Neural crest cell (in vitro differentiated cells): Measurements from ENCODE around the gene FHOD1. TPM values are rescaled to one million over a fixed set of nuclear protein-coding genes. Genes with fewer than 3 reads are reported as not detected.

Experiments used
- DNase-seq: peaks from one replicate; pipeline ENCODE4 v3.0.0; 2021; ENCODE audit warnings: low read depth, mixed read lengths, low spot score
- H3K27ac Mint-ChIP-seq: one replicate; pipeline ENCODE4 v1.8.0; 2021; ENCODE audit warnings: mild to moderate bottlenecking, mixed read lengths; ENCODE audit not compliant: unreplicated experiment
- H3K27me3 Mint-ChIP-seq: 2 replicates; pipeline ENCODE4 v1.8.0; 2021; ENCODE audit warnings: low read depth, mild to moderate bottlenecking, mixed read lengths
- H3K36me3 Mint-ChIP-seq: 2 replicates; pipeline ENCODE4 v1.8.0; 2021; ENCODE audit warnings: low read depth, mild to moderate bottlenecking, mixed read lengths
- H3K4me1 Mint-ChIP-seq: 2 replicates; pipeline ENCODE4 v1.8.0; 2021; ENCODE audit warnings: mixed read lengths
- H3K4me3 Mint-ChIP-seq: one replicate; pipeline ENCODE4 v1.8.0; 2021; ENCODE audit warnings: mild to moderate bottlenecking, mixed read lengths
- H3K9me3 Mint-ChIP-seq: 2 replicates; pipeline ENCODE4 v1.8.0; 2021; ENCODE audit warnings: mixed read lengths
- total RNA-seq: library from RNA; stranded (reverse); gene quantifications from 2 replicates; pipeline ENCODE4 v1.2.1, GENCODE V29; 2021
- TF ChIP-seq, protein P1 (sequence below): fragments of 200-600 bp; sonication (generic); conservative IDR thresholded peaks from 2 replicates; pipeline ENCODE4 v1.5.0; 2021; ENCODE audit warnings: antibody characterized with exemption, mild to moderate bottlenecking

The FHOD1 gene
- total RNA-seq, 1 donor from 2014 or later, result 45.5 TPM

DNA sequence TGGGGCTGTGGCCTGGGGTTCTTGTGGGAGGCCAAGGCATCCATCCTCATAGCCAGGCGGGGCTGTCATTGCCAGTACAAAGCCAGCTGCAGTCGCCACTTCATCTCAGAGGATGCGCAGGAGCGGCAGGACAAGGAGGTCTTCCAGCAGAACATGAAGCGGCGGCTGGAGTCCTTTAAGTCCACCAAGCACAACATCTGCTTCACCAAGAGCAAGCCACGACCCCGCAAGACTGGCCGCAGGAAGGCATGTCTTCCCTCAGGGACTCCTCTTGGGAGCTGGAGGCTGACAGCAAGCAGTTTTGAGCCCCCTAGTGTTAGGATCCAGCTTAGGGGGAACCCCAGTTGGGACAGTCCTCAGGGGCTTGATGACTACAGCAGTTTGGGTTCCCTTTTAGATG lies 17.0 kb upstream of the FHOD1 start:
- H3K9me3 Mint-ChIP-seq, result no peaks in the 10 kb centered on the region
- TF ChIP-seq, protein P1, sequence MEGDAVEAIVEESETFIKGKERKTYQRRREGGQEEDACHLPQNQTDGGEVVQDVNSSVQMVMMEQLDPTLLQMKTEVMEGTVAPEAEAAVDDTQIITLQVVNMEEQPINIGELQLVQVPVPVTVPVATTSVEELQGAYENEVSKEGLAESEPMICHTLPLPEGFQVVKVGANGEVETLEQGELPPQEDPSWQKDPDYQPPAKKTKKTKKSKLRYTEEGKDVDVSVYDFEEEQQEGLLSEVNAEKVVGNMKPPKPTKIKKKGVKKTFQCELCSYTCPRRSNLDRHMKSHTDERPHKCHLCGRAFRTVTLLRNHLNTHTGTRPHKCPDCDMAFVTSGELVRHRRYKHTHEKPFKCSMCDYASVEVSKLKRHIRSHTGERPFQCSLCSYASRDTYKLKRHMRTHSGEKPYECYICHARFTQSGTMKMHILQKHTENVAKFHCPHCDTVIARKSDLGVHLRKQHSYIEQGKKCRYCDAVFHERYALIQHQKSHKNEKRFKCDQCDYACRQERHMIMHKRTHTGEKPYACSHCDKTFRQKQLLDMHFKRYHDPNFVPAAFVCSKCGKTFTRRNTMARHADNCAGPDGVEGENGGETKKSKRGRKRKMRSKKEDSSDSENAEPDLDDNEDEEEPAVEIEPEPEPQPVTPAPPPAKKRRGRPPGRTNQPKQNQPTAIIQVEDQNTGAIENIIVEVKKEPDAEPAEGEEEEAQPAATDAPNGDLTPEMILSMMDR, result no peak
- DNase-seq, result no peak
- H3K27ac Mint-ChIP-seq, result no peak overlapping the region
- H3K27me3 Mint-ChIP-seq, result peaks cover 15% of the 10 kb centered on the region
- H3K4me3 Mint-ChIP-seq, result no peak overlapping the region
- no peaks in the 10 kb centered on the region for H3K4me1 Mint-ChIP-seq
- H3K36me3 Mint-ChIP-seq, result no peaks in the 10 kb centered on the region

GRCh38 chr16:67263201-67263600 lies 15.9 kb upstream of the FHOD1 start:
- Mint-ChIP-seq H3K4me3 (no peak overlapping the region), H3K9me3 (no peaks in the 10 kb centered on the region), H3K36me3 (no peaks in the 10 kb centered on the region), H3K27me3 (peaks cover 15% of the 10 kb centered on the region), H3K4me1 (no peaks in the 10 kb centered on the region), H3K27ac (no peak overlapping the region)
- DNase-seq, result no peak
- TF ChIP-seq, protein P1, result no peak

DNA sequence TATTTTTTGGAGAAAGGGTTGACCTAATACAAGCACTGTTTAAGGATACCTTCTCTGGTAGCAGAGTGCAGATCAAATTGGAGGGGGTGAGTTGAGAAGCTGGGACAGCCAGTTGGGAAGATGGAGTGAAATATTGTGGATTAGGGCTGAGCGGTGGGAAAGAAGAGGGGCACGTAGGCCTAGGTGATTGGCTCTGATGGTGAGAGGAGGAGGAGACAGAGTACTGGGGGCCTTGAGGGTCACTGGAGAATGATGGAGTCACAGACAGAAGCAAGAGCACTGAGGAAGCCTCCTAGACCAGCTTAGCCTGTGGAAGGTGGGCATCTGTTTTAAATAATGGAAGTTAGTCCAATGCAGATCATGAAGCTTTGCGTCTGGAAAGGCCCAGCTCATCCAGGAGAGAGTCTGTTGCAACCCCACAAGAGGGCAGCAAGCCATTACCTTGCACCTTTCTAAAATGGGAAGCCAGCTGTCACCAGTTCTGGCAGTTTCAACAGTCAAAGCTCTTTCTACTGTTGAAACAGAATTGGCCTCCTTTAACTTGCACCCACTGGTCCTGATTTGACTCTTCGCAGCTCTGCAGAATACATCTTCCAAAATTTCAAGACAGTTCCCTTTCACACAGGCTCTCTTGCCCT lies 13.3 kb upstream of the FHOD1 start:
- TF ChIP-seq, protein P1, result peak; percentile 64
- Mint-ChIP-seq H3K4me3 (no peak overlapping the region), H3K27ac (no peak overlapping the region), H3K9me3 (no peaks in the 10 kb centered on the region), H3K27me3 (peaks cover 15% of the 10 kb centered on the region), H3K36me3 (no peaks in the 10 kb centered on the region), H3K4me1 (no peaks in the 10 kb centered on the region)
- DNase-seq, result no peak

DNA sequence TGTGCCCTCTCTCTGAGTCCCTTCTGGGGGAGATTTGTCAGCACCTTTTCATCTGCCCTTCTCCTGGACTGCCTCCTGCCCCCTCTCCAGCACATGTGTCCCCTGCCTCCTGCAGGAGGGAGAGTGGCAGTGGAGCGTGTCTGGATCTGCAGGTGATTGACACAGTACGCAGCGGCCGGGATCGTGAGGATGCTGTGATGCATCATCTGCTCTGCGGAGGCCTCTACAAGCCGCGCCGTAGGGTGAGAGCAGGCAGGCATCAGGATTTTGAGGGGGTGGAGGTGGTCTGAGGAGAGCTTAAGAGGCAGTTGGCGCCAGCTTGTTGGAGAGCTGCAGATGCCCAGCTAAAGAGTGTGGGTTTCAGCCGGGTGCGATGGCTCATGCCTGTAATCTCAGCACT lies 12.4 kb upstream of the FHOD1 start:
- Mint-ChIP-seq H3K4me3 (no peak overlapping the region), H3K27me3 (peaks cover 15% of the 10 kb centered on the region), H3K9me3 (no peaks in the 10 kb centered on the region), H3K4me1 (no peaks in the 10 kb centered on the region), H3K27ac (peak overlapping the region; percentile 78), H3K36me3 (no peaks in the 10 kb centered on the region)
- DNase-seq, result no peak
- TF ChIP-seq, protein P1, result no peak

GRCh38 chr16:67258161-67258835 lies 11.0 kb upstream of the FHOD1 start:
- no peak overlapping the region for H3K4me3 Mint-ChIP-seq
- no peak overlapping the region for H3K27ac Mint-ChIP-seq
- no peaks in the 10 kb centered on the region for H3K36me3 Mint-ChIP-seq
- H3K4me1 Mint-ChIP-seq, result no peaks in the 10 kb centered on the region
- no peak for DNase-seq
- peaks cover 14% of the 10 kb centered on the region for H3K27me3 Mint-ChIP-seq
- TF ChIP-seq, protein P1, result no peak
- H3K9me3 Mint-ChIP-seq, result no peaks in the 10 kb centered on the region
